Activated B cell treated with CpG ODN at 0.5 μM for 24 hours (primary cell): Measurements from ENCODE around the gene FUT8. TPM values are rescaled to one million over a fixed set of nuclear protein-coding genes. Genes with fewer than 3 reads are reported as not detected.
"Not testable (repeated sequence)": the region's sequence is repeated elsewhere in the genome, so short reads cannot be mapped to it uniquely, and the experiment has no call there.

Experiments used
- ATAC-seq: fragments of 200-7000 bp; cut with Tn5 transposase; one replicate; pipeline ENCODE4 v1.10.0; 2021; ENCODE audit warnings: low read depth, mild to moderate bottlenecking, moderate library complexity
- CTCF ChIA-PET: fragments of 350-600 bp; sonication (Branson Sonifier 250); formaldehyde crosslinking; loops from one replicate; lab custom pipeline; 2021; ENCODE audit warnings: antibody characterized with exemption; lab: Charles Lee
- POLR2A ChIA-PET: fragments of 350-600 bp; sonication (Branson Sonifier 250); formaldehyde crosslinking; loops from one replicate; lab custom pipeline; 2021; ENCODE audit warnings: antibody characterized with exemption; lab: Charles Lee
- DNase-seq: peaks from one replicate; pipeline ENCODE4 v3.0.0; 2022
- H3K27ac Mint-ChIP-seq: one replicate; pipeline ENCODE4 v1.8.0; 2020; ENCODE audit warnings: mixed read lengths
- H3K27me3 Mint-ChIP-seq: one replicate; pipeline ENCODE4 v1.8.0; 2021; ENCODE audit warnings: mixed read lengths
- H3K36me3 Mint-ChIP-seq: one replicate; pipeline ENCODE4 v1.8.0; 2021; ENCODE audit warnings: low read depth, mixed read lengths
- H3K4me1 Mint-ChIP-seq: one replicate; pipeline ENCODE4 v1.8.0; 2021; ENCODE audit warnings: mixed read lengths
- H3K4me3 Mint-ChIP-seq: one replicate; pipeline ENCODE4 v1.8.0; 2020; ENCODE audit warnings: mild to moderate bottlenecking, mixed read lengths
- H3K9me3 Mint-ChIP-seq: one replicate; pipeline ENCODE4 v1.8.0; 2020; ENCODE audit warnings: mixed read lengths
- intact Hi-C: fragments of 100-400 bp; cut with micrococcal nuclease; formaldehyde crosslinking; loops from one replicate; pipeline ENCODE4 v1.15.1; 2024
- total RNA-seq: library from RNA; stranded (reverse); gene quantifications from 2 replicates; pipeline ENCODE4 v1.2.3, GENCODE V29; 2022
- TF ChIP-seq, protein P1 (sequence below): fragments of 200-600 bp; IDR thresholded peaks from one replicate; pipeline ENCODE4 v1.8.0; 2022; ENCODE audit warnings: antibody characterized with exemption, mild to moderate bottlenecking

Gene FUT8
- total RNA-seq, 1 donor from 2014 or later: 123 TPM

DNA sequence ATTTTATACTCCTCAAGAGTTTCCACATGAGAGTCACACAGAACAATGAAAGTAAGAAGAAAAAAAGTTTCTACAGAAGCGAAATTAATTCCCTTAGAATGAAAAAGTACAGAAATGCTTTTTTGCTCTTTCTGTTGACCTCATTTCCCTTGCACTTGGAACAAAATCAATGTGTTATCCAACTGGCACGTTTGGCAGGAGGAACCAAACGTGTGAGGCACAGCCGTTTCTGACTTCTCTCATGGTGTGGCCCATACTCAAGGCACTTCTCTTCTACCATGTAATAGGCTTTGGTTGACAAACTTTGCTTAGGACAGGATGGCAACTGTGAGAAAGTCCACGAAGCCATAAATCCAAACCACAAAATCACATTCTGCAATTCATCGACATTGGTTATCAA lies 297.0 kb downstream of the FUT8 start:
- ATAC-seq (no peak), DNase-seq (no peak)
- H3K4me3 Mint-ChIP-seq: no peak overlapping the region
- peaks cover 11% of the 10 kb centered on the region for H3K4me1 Mint-ChIP-seq
- H3K9me3 Mint-ChIP-seq: peaks cover 11% of the 10 kb centered on the region
- POLR2A ChIA-PET: no interaction called here
- H3K36me3 Mint-ChIP-seq: peaks cover 43% of the 10 kb centered on the region
- CTCF ChIA-PET: no interaction called here
- TF ChIP-seq, protein P1, sequence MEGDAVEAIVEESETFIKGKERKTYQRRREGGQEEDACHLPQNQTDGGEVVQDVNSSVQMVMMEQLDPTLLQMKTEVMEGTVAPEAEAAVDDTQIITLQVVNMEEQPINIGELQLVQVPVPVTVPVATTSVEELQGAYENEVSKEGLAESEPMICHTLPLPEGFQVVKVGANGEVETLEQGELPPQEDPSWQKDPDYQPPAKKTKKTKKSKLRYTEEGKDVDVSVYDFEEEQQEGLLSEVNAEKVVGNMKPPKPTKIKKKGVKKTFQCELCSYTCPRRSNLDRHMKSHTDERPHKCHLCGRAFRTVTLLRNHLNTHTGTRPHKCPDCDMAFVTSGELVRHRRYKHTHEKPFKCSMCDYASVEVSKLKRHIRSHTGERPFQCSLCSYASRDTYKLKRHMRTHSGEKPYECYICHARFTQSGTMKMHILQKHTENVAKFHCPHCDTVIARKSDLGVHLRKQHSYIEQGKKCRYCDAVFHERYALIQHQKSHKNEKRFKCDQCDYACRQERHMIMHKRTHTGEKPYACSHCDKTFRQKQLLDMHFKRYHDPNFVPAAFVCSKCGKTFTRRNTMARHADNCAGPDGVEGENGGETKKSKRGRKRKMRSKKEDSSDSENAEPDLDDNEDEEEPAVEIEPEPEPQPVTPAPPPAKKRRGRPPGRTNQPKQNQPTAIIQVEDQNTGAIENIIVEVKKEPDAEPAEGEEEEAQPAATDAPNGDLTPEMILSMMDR: no peak
- no peaks in the 10 kb centered on the region for H3K27me3 Mint-ChIP-seq
- intact Hi-C loops: loop anchor here (5.0 kb wide), 1 partner anchor 37 kb away; no protein-coding TSS in a partner anchor
- no peak overlapping the region for H3K27ac Mint-ChIP-seq

DNA sequence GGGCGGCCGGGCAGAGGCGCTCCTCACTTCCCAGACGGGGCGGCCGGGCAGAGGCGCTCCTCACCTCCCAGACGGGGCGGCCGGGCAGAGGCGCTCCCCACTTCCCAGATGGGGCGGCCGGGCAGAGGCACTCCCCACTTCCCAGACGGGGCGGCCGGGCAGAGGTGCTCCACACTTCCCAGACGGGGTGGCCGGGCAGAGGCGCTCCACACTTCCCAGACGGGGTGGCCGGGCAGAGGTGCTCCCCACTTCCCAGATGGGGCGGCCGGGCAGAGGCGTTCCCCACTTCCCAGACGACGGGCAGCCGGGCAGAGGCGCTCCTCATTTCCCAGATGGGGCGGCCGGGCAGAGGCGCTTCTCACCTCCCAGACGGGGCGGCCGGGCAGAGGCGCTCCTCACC lies 304.3 kb downstream of the FUT8 start:
- intact Hi-C loops, CTCF ChIA-PET, DNase-seq, H3K27me3 Mint-ChIP-seq, POLR2A ChIA-PET, H3K27ac Mint-ChIP-seq, ATAC-seq, H3K4me3 Mint-ChIP-seq: not testable (repeated sequence)
- Mint-ChIP-seq H3K36me3 (peaks cover 60% of the 10 kb centered on the region), H3K4me1 (peaks cover 13% of the 10 kb centered on the region), H3K9me3 (peaks cover 28% of the 10 kb centered on the region)

DNA sequence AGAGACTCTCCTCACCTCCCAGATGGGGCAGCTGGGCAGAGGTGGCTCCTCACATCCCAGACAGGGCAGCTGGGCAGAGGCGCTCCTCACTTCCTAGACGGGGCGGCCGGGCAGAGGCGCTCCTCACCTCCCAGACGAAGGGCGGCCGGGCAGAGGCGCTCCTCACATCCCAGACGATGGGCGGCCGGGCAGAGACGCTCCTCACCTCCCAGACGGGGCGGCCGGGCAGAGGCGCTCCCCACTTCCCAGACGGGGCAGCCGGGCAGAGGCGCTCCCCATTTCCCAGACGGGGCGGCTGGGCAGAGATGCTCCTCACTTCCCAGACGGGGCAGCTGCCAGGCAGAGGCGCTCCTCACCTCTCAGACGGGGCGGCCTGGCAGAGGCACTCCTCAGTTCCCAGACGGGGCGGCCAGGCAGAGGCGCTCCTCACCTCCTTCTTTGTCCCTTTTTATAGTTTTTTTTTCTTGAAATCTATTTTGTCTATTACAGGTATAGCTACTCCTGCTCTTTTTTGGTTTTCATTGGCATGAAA lies 304.9 kb downstream of the FUT8 start:
- CTCF ChIA-PET, H3K27me3 Mint-ChIP-seq, H3K27ac Mint-ChIP-seq, ATAC-seq, H3K4me3 Mint-ChIP-seq, DNase-seq, intact Hi-C loops: not testable (repeated sequence)
- peaks cover 17% of the 10 kb centered on the region for H3K4me1 Mint-ChIP-seq
- H3K9me3 Mint-ChIP-seq: peaks cover 28% of the 10 kb centered on the region
- POLR2A ChIA-PET: interaction anchor here (1.6 kb wide), 1 partner anchor 306 kb away, joined by 3 read pairs; no protein-coding TSS in a partner anchor
- H3K36me3 Mint-ChIP-seq: peaks cover 64% of the 10 kb centered on the region

DNA sequence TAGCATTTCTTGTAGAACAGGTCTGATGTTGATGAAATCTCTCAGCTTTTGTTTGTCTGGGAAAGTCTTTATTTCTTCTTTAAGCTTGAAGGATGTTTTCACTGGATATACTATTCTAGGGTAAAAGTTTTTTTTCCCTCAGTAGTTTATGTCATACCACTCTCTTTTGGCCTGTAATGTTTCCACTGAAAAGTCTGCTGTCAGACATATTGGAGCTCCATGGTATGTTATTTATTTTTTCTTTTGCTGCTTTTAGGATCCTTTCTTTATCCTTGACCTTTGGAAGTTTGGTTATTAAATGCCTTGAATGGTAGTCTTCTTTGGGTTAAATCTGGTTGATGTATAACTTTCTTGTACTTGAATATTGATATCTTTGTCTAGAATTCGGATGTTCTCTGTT lies 306.1 kb downstream of the FUT8 start:
- H3K4me3 Mint-ChIP-seq: no peak overlapping the region
- no peak for ATAC-seq
- H3K9me3 Mint-ChIP-seq: peaks cover 27% of the 10 kb centered on the region
- ChIA-PET CTCF (no interaction called here), POLR2A (interaction anchor here (1.6 kb wide), 1 partner anchor 307 kb away, joined by 3 read pairs; no protein-coding TSS in a partner anchor)
- peaks cover 66% of the 10 kb centered on the region for H3K36me3 Mint-ChIP-seq
- H3K27me3 Mint-ChIP-seq: no peaks in the 10 kb centered on the region
- H3K4me1 Mint-ChIP-seq: peaks cover 25% of the 10 kb centered on the region
- no peak for DNase-seq
- H3K27ac Mint-ChIP-seq: no peak overlapping the region
- TF ChIP-seq, protein P1: no peak
- intact Hi-C loops: no loop called here

DNA sequence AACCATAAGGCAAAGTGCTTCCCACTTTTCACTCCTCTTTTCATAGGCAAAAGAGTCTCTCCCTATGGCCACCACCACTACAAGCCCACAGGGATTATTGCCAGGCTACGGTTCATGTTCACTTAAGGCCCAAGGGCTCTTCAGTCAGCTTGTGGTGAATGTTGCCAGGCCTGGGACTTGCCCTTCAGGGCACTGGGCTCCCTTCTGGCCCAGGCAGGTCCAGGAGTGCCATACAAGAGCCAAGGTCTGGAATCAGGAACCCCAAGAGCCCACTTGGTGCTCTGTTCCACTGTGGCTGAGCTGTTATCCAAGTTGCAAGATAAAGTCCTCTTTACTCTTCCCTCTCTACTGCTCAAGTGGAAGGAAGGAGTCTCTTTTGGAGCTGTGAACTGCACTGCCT lies 307.6 kb downstream of the FUT8 start:
- peaks cover 19% of the 10 kb centered on the region for H3K9me3 Mint-ChIP-seq
- no peak overlapping the region for H3K4me3 Mint-ChIP-seq
- DNase-seq (no peak), ATAC-seq (no peak)
- no peaks in the 10 kb centered on the region for H3K27me3 Mint-ChIP-seq
- no peak overlapping the region for H3K27ac Mint-ChIP-seq
- POLR2A ChIA-PET: no interaction called here
- H3K4me1 Mint-ChIP-seq: peaks cover 16% of the 10 kb centered on the region
- CTCF ChIA-PET: no interaction called here
- intact Hi-C loops: no loop called here
- H3K36me3 Mint-ChIP-seq: peaks cover 66% of the 10 kb centered on the region
- TF ChIP-seq, protein P1: no peak

DNA sequence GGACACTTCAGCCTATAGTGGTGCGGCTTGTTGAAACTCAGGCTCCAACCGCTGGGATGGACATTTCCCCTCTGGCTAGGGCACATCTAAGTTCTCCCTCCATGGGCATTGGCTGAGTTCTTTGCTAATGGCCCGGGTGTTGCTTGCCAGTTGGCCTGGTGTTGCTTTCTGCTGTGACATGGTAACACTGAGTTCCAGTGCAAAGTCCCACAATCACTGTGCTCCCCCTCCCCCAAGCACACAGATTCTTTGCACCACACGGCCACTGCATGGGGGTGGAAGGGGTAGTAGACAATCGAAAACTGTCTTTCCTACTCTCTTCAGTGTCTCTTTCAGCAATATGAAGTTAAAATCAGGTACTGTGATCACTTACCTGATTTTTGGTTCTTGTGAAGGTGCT lies 308.2 kb downstream of the FUT8 start:
- ChIA-PET CTCF (no interaction called here), POLR2A (no interaction called here)
- intact Hi-C loops: no loop called here
- Mint-ChIP-seq H3K4me3 (no peak overlapping the region), H3K36me3 (peaks cover 66% of the 10 kb centered on the region), H3K9me3 (peaks cover 13% of the 10 kb centered on the region), H3K27ac (no peak overlapping the region), H3K4me1 (peaks cover 11% of the 10 kb centered on the region), H3K27me3 (no peaks in the 10 kb centered on the region)
- DNase-seq (no peak), ATAC-seq (no peak)
- TF ChIP-seq, protein P1: no peak
